ENCODE data around the gene ALK. TPM values are rescaled to one million over a fixed set of nuclear protein-coding genes. Genes with fewer than 3 reads are reported as not detected.

ALK gene
- total RNA-seq, 2 donors from 2014 or later = 0.37 TPM; not detected in 1

- intact Hi-C loops (cut with DNase I) = no loop called here
- no peak for DNase-seq (ENCODE audit: low spot score)
These were observed 289.4 kb downstream of the ALK start for GRCh38 chr2:29632018-29632417.

GRCh38 chr2:29629495-29629894, 291.9 kb downstream of the ALK start:
- no peak for DNase-seq (ENCODE audit: low spot score)
- intact Hi-C loops (cut with DNase I) = loop anchor here in 1 of 2 donors (5.0 kb wide), 1 partner anchor 1768 kb away; no protein-coding TSS in a partner anchor

GRCh38 chr2:29628862-29629261, 292.5 kb downstream of the ALK start:
- DNase-seq (ENCODE audit: low spot score) = no peak
- intact Hi-C loops (cut with DNase I) = loop anchor here in 1 of 2 donors (5.0 kb wide), 1 partner anchor 1768 kb away; no protein-coding TSS in a partner anchor

GRCh38 chr2:29628108-29628745, 293.2 kb downstream of the ALK start:
- intact Hi-C loops (cut with DNase I) = loop anchor here in 1 of 2 donors (5.0 kb wide), 1 partner anchor 1769 kb away; no protein-coding TSS in a partner anchor
- DNase-seq (ENCODE audit: low spot score) = no peak

GRCh38 chr2:29627279-29627711, 294.1 kb downstream of the ALK start:
- intact Hi-C loops (cut with DNase I) = loop anchor here in 1 of 2 donors (5.0 kb wide), 1 partner anchor 1770 kb away; no protein-coding TSS in a partner anchor
- no peak for DNase-seq (ENCODE audit: low spot score)

GRCh38 chr2:29620890-29621289, 300.5 kb downstream of the ALK start:
- DNase-seq (ENCODE audit: low spot score) = no peak
- intact Hi-C loops (cut with DNase I) = no loop called here

- no peak for DNase-seq (ENCODE audit: low spot score)
- intact Hi-C loops (cut with DNase I) = no loop called here
These were observed 301.7 kb downstream of the ALK start for GRCh38 chr2:29619689-29620088.

GRCh38 chr2:29618024-29618423, 303.4 kb downstream of the ALK start:
- intact Hi-C loops (cut with DNase I) = no loop called here
- no peak for DNase-seq (ENCODE audit: low spot score)

- DNase-seq (ENCODE audit: low spot score) = no peak
- intact Hi-C loops (cut with DNase I) = no loop called here
These were observed 304.0 kb downstream of the ALK start for GRCh38 chr2:29617351-29617750.

- intact Hi-C loops (cut with DNase I) = no loop called here
- DNase-seq (ENCODE audit: low spot score) = no peak
These were observed 304.8 kb downstream of the ALK start for GRCh38 chr2:29616569-29616968.

GRCh38 chr2:29615841-29616240, 305.5 kb downstream of the ALK start:
- intact Hi-C loops (cut with DNase I) = no loop called here
- no peak for DNase-seq (ENCODE audit: low spot score)

GRCh38 chr2:29615183-29615582, 306.2 kb downstream of the ALK start:
- intact Hi-C loops (cut with DNase I) = no loop called here
- DNase-seq (ENCODE audit: low spot score) = no peak

- intact Hi-C loops (cut with DNase I) = no loop called here
- DNase-seq (ENCODE audit: low spot score) = no peak
These were observed 307.0 kb downstream of the ALK start for GRCh38 chr2:29614295-29614830.

GRCh38 chr2:29613792-29614266, 307.6 kb downstream of the ALK start:
- DNase-seq (ENCODE audit: low spot score) = no peak
- intact Hi-C loops (cut with DNase I) = no loop called here

GRCh38 chr2:29613067-29613466, 308.3 kb downstream of the ALK start:
- DNase-seq (ENCODE audit: low spot score) = no peak
- intact Hi-C loops (cut with DNase I) = no loop called here

- no peak for DNase-seq (ENCODE audit: low spot score)
- intact Hi-C loops (cut with DNase I) = no loop called here
These were observed 308.8 kb downstream of the ALK start for GRCh38 chr2:29612568-29612967.

- DNase-seq (ENCODE audit: low spot score) = no peak
- intact Hi-C loops (cut with DNase I) = no loop called here
These were observed 309.5 kb downstream of the ALK start for GRCh38 chr2:29611850-29612249.

GRCh38 chr2:29611261-29611660, 310.1 kb downstream of the ALK start:
- no peak for DNase-seq (ENCODE audit: low spot score)
- intact Hi-C loops (cut with DNase I) = no loop called here

GRCh38 chr2:29610569-29610968, 310.8 kb downstream of the ALK start:
- no peak for DNase-seq (ENCODE audit: low spot score)
- intact Hi-C loops (cut with DNase I) = no loop called here

- DNase-seq (ENCODE audit: low spot score) = no peak
- intact Hi-C loops (cut with DNase I) = no loop called here
These were observed 314.4 kb downstream of the ALK start for GRCh38 chr2:29607038-29607420.
